ENCODE measurements around the gene MORN3. TPM values are rescaled to one million over a fixed set of nuclear protein-coding genes. Genes with fewer than 3 reads are reported as not detected.

Gene MORN3
- total and polyA plus RNA-seq, 8 donors, result under 0.01 to 0.87 (median 0.46) TPM; not detected in 3

DNA sequence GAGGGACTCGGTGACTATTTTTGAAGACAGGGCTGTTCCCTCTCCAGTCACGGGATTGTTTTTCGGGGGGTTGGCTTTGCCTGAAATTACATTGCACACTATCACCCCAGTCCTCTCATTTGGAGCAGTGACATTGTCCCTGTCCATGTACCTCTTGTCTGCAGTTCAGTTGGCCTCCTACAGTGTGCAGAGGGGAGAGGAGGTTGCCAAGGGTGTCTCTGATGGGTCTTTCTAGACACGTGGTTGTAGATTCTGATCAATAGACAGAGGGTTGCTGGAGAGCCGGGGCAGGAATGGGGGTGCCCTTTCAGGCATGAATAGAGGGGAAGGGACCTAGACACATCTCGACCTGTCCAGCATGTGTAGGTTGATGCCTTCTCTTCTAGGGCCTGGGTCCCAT, 44.3 kb upstream of the MORN3 start:
- intact Hi-C loops (cut with DNase I; ENCODE audit: low total_unique reads), result no loop called here
- Histone ChIP-seq H3K9me3 (no peaks in the 10 kb centered on the region), H3K4me1 (peaks cover 20 to 38% (median 27%) of the 10 kb centered on the region in 4 donors), H3K27me3 (no peaks in the 10 kb centered on the region), H3K4me3 (peak overlapping the region; percentile 66 to 94 (median 84)), H3K27ac (peak overlapping the region in 3 of 5 donors; percentile 86 to 92 (median 89)), H3K36me3 (no peaks in the 10 kb centered on the region)
- 44 to 59% (median 50%) methylated on average over 6 of the region's 6 CpGs for WGBS, 5 donors
- no peak for DNase-seq
- no peak for TF ChIP-seq EP300 (IDR thresholded peaks at IDR 0.05)
- TF ChIP-seq POLR2AphosphoS5 (IDR thresholded peaks at IDR 0.05), result no peak
- no peak for TF ChIP-seq POLR2A (IDR thresholded peaks at IDR 0.05)
- TF ChIP-seq, protein P1, sequence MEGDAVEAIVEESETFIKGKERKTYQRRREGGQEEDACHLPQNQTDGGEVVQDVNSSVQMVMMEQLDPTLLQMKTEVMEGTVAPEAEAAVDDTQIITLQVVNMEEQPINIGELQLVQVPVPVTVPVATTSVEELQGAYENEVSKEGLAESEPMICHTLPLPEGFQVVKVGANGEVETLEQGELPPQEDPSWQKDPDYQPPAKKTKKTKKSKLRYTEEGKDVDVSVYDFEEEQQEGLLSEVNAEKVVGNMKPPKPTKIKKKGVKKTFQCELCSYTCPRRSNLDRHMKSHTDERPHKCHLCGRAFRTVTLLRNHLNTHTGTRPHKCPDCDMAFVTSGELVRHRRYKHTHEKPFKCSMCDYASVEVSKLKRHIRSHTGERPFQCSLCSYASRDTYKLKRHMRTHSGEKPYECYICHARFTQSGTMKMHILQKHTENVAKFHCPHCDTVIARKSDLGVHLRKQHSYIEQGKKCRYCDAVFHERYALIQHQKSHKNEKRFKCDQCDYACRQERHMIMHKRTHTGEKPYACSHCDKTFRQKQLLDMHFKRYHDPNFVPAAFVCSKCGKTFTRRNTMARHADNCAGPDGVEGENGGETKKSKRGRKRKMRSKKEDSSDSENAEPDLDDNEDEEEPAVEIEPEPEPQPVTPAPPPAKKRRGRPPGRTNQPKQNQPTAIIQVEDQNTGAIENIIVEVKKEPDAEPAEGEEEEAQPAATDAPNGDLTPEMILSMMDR (IDR thresholded peaks at IDR 0.05), result no peak

DNA sequence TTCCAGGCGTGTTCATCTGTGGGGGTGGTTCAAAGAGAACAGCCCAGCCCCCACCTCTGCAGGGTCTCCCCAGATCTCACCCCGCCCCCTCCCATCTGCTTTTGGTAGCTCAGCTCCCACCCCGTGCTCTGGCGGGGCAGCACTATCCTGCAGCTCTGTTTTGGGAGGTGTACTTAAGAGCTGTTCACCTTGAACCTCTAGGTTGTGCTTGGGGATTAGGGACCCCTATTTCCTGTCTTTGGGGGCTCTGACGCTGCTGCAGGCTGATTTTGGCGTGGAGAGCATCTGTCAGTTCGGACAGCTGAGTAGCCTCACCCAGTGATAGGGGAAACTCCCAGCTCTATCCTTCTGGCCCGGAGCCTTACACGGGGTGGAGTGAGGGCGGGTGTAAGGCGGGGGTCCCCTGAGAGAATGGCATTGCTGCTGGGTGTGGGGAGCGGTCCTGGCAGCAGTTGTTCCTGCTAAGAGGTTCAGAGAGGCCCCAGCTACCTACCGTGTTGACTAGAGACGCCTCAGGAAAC, 43.9 kb upstream of the MORN3 start:
- no peaks in the 10 kb centered on the region for H3K36me3 ChIP-seq
- no peaks in the 10 kb centered on the region for H3K27me3 ChIP-seq
- no peaks in the 10 kb centered on the region for H3K9me3 ChIP-seq
- TF ChIP-seq EP300 (IDR thresholded peaks at IDR 0.05) (no peak), POLR2AphosphoS5 (IDR thresholded peaks at IDR 0.05) (no peak), POLR2A (IDR thresholded peaks at IDR 0.05) (no peak)
- TF ChIP-seq, protein P1 (IDR thresholded peaks at IDR 0.05), result no peak
- peak in 1 of 2 donors; percentile 78 for DNase-seq
- H3K4me3 ChIP-seq, result peak overlapping the region; percentile 66 to 94 (median 84)
- WGBS, 5 donors, result 9 to 15% (median 11%) methylated on average over 12 to 14 of the region's 14 CpGs
- H3K27ac ChIP-seq, result peak overlapping the region; percentile 81 to 95 (median 89)
- intact Hi-C loops (cut with DNase I; ENCODE audit: low total_unique reads), result no loop called here
- H3K4me1 ChIP-seq, result peaks cover 20 to 38% (median 27%) of the 10 kb centered on the region in 4 donors

DNA sequence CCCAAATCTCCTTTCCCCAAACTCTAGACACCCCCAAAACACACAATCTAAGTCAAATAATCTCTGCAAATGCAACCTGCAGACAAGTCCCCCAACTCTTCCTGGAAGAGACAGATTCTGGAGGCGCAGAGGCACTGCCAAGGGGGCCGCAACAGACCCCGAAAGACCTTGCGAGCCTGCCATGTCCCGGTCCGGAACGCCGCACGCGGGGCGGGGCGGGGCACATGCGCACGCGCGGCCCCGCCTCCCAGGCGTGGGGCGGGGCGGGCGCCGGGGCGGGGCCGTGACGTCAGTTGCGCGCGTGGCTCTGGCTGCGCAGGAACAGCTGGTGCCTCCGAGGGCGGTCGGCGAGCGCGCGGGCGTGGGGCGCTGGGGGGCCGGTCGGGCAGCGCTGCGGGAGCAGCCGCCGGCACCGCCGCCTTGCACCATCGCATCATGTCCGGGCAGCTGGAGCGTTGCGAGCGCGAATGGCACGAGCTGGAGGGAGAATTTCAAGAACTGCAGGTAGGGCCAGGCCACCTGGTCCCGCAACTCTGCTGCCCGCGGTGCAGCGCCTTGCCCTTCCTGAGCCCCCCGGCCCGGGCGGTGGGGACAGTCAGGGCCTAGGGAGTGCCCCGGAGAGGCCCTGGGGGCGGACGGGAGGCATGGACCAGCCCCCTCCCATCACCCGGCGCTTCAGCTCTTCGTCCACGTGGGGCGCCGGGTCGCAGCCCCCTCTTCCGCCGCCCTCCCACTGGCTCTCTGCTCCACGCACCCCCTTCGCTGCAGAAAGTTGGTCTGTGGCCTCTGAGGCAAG, 43.2 kb upstream of the MORN3 start, which contains the start of gene TMEM120B:
Gene TMEM120B, plus strand, starts transcription at position 292 of the 796 bp plus-strand sequence. Its CDS starts 144 bp downstream, at position 436.
- no peaks in the 10 kb centered on the region for H3K36me3 ChIP-seq

DNA sequence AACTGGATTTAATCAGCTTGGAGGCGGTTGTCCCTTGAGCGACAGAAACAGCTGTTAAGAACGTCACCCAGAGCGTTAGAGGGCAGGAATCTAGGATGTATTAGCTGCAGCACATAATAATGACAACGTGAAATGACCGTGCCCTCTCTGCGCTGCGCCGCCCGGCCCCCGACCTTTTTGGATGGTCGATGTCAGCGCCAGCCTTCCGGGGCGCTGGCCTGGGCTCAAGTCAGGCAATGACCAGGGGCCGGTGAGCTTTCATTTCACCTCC, 42.7 kb upstream of the MORN3 start:
- 0 to 1% (median 0%) methylated on average over 15 to 16 of the region's 16 CpGs for WGBS, 5 donors
- TF ChIP-seq EP300 (IDR thresholded peaks at IDR 0.05) (no peak), POLR2AphosphoS5 (IDR thresholded peaks at IDR 0.05) (no peak), POLR2A (IDR thresholded peaks at IDR 0.05) (no peak)
- TF ChIP-seq, protein P1 (IDR thresholded peaks at IDR 0.05), result no peak
- H3K4me1 ChIP-seq, result peaks cover 20 to 38% (median 27%) of the 10 kb centered on the region in 4 donors
- no peaks in the 10 kb centered on the region for H3K9me3 ChIP-seq
- H3K27me3 ChIP-seq, result no peaks in the 10 kb centered on the region
- peak; percentile 36 to 88 for DNase-seq
- peak overlapping the region; percentile 86 to 95 (median 92) for H3K27ac ChIP-seq
- peak overlapping the region; percentile 66 to 94 (median 84) for H3K4me3 ChIP-seq
- intact Hi-C loops (cut with DNase I; ENCODE audit: low total_unique reads), result no loop called here
- no peaks in the 10 kb centered on the region for H3K36me3 ChIP-seq

More for the DNA sequence above, 43.2 kb upstream of the MORN3 start, which contains the start of gene TMEM120B:
- peak; percentile 90 to 93 for DNase-seq
- TF ChIP-seq POLR2AphosphoS5 (IDR thresholded peaks at IDR 0.05) (peak; percentile 61 to 92 (median 86)), POLR2A (IDR thresholded peaks at IDR 0.05) (peak in 2 of 4 donors; percentile 65 to 84), EP300 (IDR thresholded peaks at IDR 0.05) (no peak)
- H3K9me3 ChIP-seq, result no peaks in the 10 kb centered on the region
- intact Hi-C loops (cut with DNase I; ENCODE audit: low total_unique reads), result no loop called here
- peaks cover 20 to 38% (median 27%) of the 10 kb centered on the region in 4 donors for H3K4me1 ChIP-seq
- 0 to 1% (median 0%) methylated on average over 20 to 74 of the region's 74 CpGs for WGBS, 5 donors
- H3K27me3 ChIP-seq, result no peaks in the 10 kb centered on the region
- peak within 1 kb of the TSS; percentile 86 to 95 (median 92) for H3K27ac ChIP-seq
- peak within 1 kb of the TSS; percentile 66 to 94 (median 84) for H3K4me3 ChIP-seq
